GM12878 (cell line): Measurements from ENCODE around the gene EHBP1L1. TPM values are rescaled to one million over a fixed set of nuclear protein-coding genes. Genes with fewer than 3 reads are reported as not detected.

Experiments
- ATAC-seq: fragments of 200-7000 bp; cut with Tn5 transposase; 3 replicates; pipeline ENCODE4 v1.9.1; 2020; ENCODE audit warnings: mild to moderate bottlenecking, moderate library complexity
- BruUV-seq: library from RNA; stranded (reverse); fragments of 400-500 nt; replicated peaks from 2 replicates; lab custom pipeline; 2021; lab: Mats Ljungman, UMichigan
- CTCF ChIA-PET: fragments of 300-600 bp; sonication (Branson Sonifier 250); formaldehyde crosslinking; extraction: SDS; loops from one replicate; lab custom pipeline; 2021; ENCODE audit warnings: inconsistent platforms; lab: Yijun Ruan, JAX
- POLR2A ChIA-PET: fragments of 350-600 bp; formaldehyde crosslinking; extraction: SDS; loops from one replicate; lab custom pipeline; 2021; ENCODE audit warnings: inconsistent platforms; lab: Charles Lee
- RAD21 ChIA-PET: fragments of 300-600 bp; sonication (Branson Sonifier 250); formaldehyde crosslinking; loops from one replicate; lab custom pipeline; 2023; ENCODE audit warnings: antibody characterized with exemption; ENCODE audit not compliant: unreplicated experiment; lab: Charles Lee
- SMC1A ChIA-PET: fragments of 300-600 bp; sonication (Branson Sonifier 250); formaldehyde crosslinking; loops from one replicate; lab custom pipeline; 2023; ENCODE audit not compliant: unreplicated experiment, uncharacterized antibody; lab: Charles Lee
- DNase-seq: peaks from one replicate; pipeline ENCODE4 v3.0.0-alpha.2; 2011; ENCODE audit warnings: low read depth, low spot score
- FAIRE-seq: peaks from 3 replicates; lab custom pipeline; 2011; peaks lifted over from hg19 to GRCh38; lab: Jason Lieb, UNC
- H2AFZ ChIP-seq: 2 replicates; pipeline ENCODE4 v1.6.0; 2011; ENCODE audit warnings: low read depth, low read length, control low read depth; ENCODE audit not compliant: control insufficient read depth
- H3K27ac ChIP-seq: 2 replicates; pipeline ENCODE4 v1.5.1; 2011; ENCODE audit warnings: control low read depth; ENCODE audit not compliant: control insufficient read depth, insufficient read depth
- H3K27me3 ChIP-seq, 2 experiments: replicated peaks in 1 of 2; 2 replicates each; pipeline versions ENCODE4 v1.6.0 to v1.6.1; 2011; ENCODE audit warnings: low read length in 1 of 2; ENCODE audit not compliant: control insufficient read depth in 2 of 2, insufficient read depth in 2 of 2
- H3K36me3 ChIP-seq, 2 experiments: 2 replicates each; pipeline ENCODE4 v1.5.1; 2011; ENCODE audit warnings: low read length in 1 of 2; ENCODE audit not compliant: control insufficient read depth in 2 of 2, insufficient read depth in 2 of 2
- H3K4me1 ChIP-seq: 2 replicates; pipeline ENCODE4 v1.6.1; 2011; ENCODE audit warnings: mild to moderate bottlenecking, low read length, moderate library complexity, mixed read lengths; ENCODE audit not compliant: control insufficient read depth, insufficient read depth
- H3K4me2 ChIP-seq: 2 replicates; pipeline ENCODE4 v1.6.0; 2011; ENCODE audit warnings: control low read depth; ENCODE audit not compliant: control insufficient read depth, insufficient read depth
- H3K4me3 ChIP-seq: fragments of 200-600 bp; sonication (generic); 2 replicates; pipeline ENCODE4 v1.5.1; 2016
- H3K79me2 ChIP-seq: 2 replicates; pipeline ENCODE4 v1.6.0; 2011; ENCODE audit warnings: low read length; ENCODE audit not compliant: control insufficient read depth, insufficient read depth
- H3K9ac ChIP-seq: 2 replicates; pipeline ENCODE4 v1.8.0; 2011; ENCODE audit warnings: low read length, control low read depth, mixed read lengths; ENCODE audit not compliant: control insufficient read depth, insufficient read depth
- H3K9me3 ChIP-seq: replicated peaks from 3 replicates; pipeline ENCODE4 v1.5.1; 2011; ENCODE audit warnings: mild to moderate bottlenecking, low read length; ENCODE audit not compliant: control insufficient read depth, insufficient read depth
- H4K20me1 ChIP-seq: 2 replicates; pipeline ENCODE4 v1.6.0; 2011; ENCODE audit not compliant: control insufficient read depth, insufficient read depth
- ATF7 ChIP-seq: fragments of 450-650 bp; IDR thresholded peaks from 2 replicates; pipeline ENCODE4 v1.6.1; 2016; ENCODE audit warnings: low read depth, mild to moderate bottlenecking
- FOXM1 ChIP-seq: IDR thresholded peaks from 2 replicates; pipeline ENCODE4 v1.6.1; 2012; ENCODE audit warnings: low read depth, mild to moderate bottlenecking, inconsistent platforms, low read length, moderate library complexity
- JUNB ChIP-seq: IDR thresholded peaks from 2 replicates; pipeline ENCODE4 v1.6.1; 2016; ENCODE audit warnings: antibody characterized with exemption, mild to moderate bottlenecking
- LARP7 ChIP-seq: fragments of 450-650 bp; IDR thresholded peaks from 2 replicates; pipeline ENCODE4 v1.6.1; 2017; ENCODE audit warnings: mild to moderate bottlenecking
- NBN ChIP-seq: fragments of 450-650 bp; IDR thresholded peaks from 2 replicates; pipeline ENCODE4 v1.6.1; 2016
- NFXL1 ChIP-seq: fragments of 450-650 bp; IDR thresholded peaks from 2 replicates; pipeline ENCODE4 v1.6.1; 2017; ENCODE audit warnings: antibody characterized with exemption, mild to moderate bottlenecking, borderline replicate concordance
- RELA ChIP-seq: fragments of 450-650 bp; IDR thresholded peaks from 2 replicates; pipeline ENCODE4 v1.8.0; 2014; ENCODE audit warnings: borderline replicate concordance; ENCODE audit not compliant: partially characterized antibody
- STAT3 ChIP-seq: IDR thresholded peaks from 2 replicates; pipeline ENCODE4 v1.6.1; 2011; ENCODE audit warnings: low read depth, low read length, improper control_type of control experiment
- TCF7 ChIP-seq: IDR thresholded peaks from 2 replicates; pipeline ENCODE4 v1.6.1; 2014; ENCODE audit warnings: antibody characterized with exemption, borderline replicate concordance
- WRNIP1 ChIP-seq: IDR thresholded peaks from 2 replicates; pipeline ENCODE4 v1.6.1; 2011; ENCODE audit warnings: low read depth, low read length, improper control_type of control experiment, borderline replicate concordance
- ZBTB11 ChIP-seq: fragments of 450-650 bp; formaldehyde crosslinking; IDR thresholded peaks from 2 replicates; pipeline ENCODE4 v1.5.0; 2022; ENCODE audit warnings: mild to moderate bottlenecking, missing genetic modification characterization
- ZNF622 ChIP-seq: fragments of 450-650 bp; IDR thresholded peaks from 2 replicates; pipeline ENCODE4 v1.6.1; 2017; ENCODE audit warnings: mild to moderate bottlenecking, inconsistent platforms
- ZNF687 ChIP-seq: fragments of 450-650 bp; IDR thresholded peaks from 2 replicates; pipeline ENCODE4 v1.6.1; 2017; ENCODE audit warnings: mild to moderate bottlenecking, moderate library complexity
- ZZZ3 ChIP-seq: IDR thresholded peaks from 2 replicates; pipeline ENCODE4 v1.6.1; 2011; ENCODE audit warnings: low read depth; ENCODE audit not compliant: control insufficient read depth, insufficient read length
- WGBS: methylation state at CpG from one replicate; pipeline ENCODE4 v1.1.6; 2016; ENCODE audit warnings: low lambda C conversion rate; ENCODE audit not compliant: insufficient replicate concordance, insufficient coverage; ENCODE audit errors: missing lambda C conversion rate; 5-methylcytosine and 5-hydroxymethylcytosine counted together
- in situ Hi-C: fragments of 300-500 bp; cut with MboI; formaldehyde crosslinking; loops from 9 replicates; pipeline ENCODE4 v1.14.3; 2018; ENCODE audit warnings: mixed read lengths
- intact Hi-C: fragments of 100-400 bp; cut with micrococcal nuclease; formaldehyde crosslinking; loops from one replicate; pipeline ENCODE4 v1.14.2; 2022; ENCODE audit not compliant: unreplicated experiment
- polyA plus RNA-seq, 11 experiments: library from polyadenylated mRNA; depleted of rRNA in 4 of 11; unstranded in 6 of 11; stranded (reverse) in 5 of 11; fragments of >200 nt; fragmentation: Nextera tagmentation in 4 of 11; fragmentation: Illumina TruSeq in 1 of 11; extraction: Ambion mirVana in 4 of 11; extraction: Trizol in 1 of 11; gene quantifications; 1 replicate in 1 of 11; 2 replicates in 10 of 11; pipeline versions ENCODE4 v1.2.1 to v1.2.3, GENCODE V29; 2011 to 2016; ENCODE audit warnings: inconsistent platforms in 2 of 11, missing spikeins in 2 of 11, low read depth in 1 of 11
- total RNA-seq, 4 experiments: library from RNA; depleted of rRNA in 3 of 4; stranded (reverse); fragments of >200 nt in 3 of 4; fragmentation: Illumina TruSeq in 1 of 4; extraction: Trizol in 1 of 4; gene quantifications; 2 replicates each; pipeline versions ENCODE4 v1.2.1 to v1.2.3, GENCODE V29; 2013 to 2021

Gene EHBP1L1
- total and polyA plus RNA-seq, 10 of the 15 experiments (the other 5 are each of a cell fraction or from before 2014, with no cell fraction given) = 0.06 to 99.4 (median 32.7) TPM

DNA sequence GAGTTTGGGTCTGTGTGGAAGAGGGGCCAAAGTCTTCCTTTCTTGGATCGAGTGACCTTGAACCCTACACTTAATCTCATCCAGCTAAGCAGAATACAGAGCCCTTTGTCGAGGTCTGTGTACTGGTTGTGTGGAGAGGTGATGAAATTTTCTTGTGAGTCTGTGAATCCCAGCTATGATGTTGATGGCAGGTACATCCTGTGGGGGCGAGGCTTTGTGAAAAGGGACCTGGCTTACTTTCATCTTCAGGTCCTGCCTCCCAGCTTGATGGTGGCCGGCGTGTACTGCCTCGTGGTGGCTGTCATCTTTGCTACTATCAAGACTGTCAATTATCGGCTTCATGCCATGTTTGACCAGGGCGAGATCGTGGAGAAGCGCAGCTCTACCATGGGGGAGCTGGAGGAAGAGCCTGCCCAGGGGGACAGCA, 40.7 kb downstream of the EHBP1L1 start:
- no TSS peak for BruUV-seq
- TF ChIP-seq ATF7 (no peak), ZNF687 (no peak), FOXM1 (no peak), RELA (no peak), NBN (no peak), NFXL1 (no peak), LARP7 (no peak), STAT3 (no peak), JUNB (no peak), WRNIP1 (no peak), TCF7 (no peak), ZBTB11 (CRISPR knock-in tag) (no peak), ZZZ3 (no peak), ZNF622 (no peak)
- Histone ChIP-seq H3K4me1 (peaks cover 24% of the 10 kb centered on the region), H3K27ac (peak overlapping the region; percentile 60), H3K36me3 (peaks cover 17 to 21% of the 10 kb centered on the region in 2 experiments; a peak in 3 of 4 replicates), H3K4me2 (peak overlapping the region; percentile 94), H2AFZ (no peak overlapping the region), H3K4me3 (peak overlapping the region; percentile 100), H3K79me2 (peaks cover 67% of the 10 kb centered on the region), H3K9ac (peak overlapping the region; percentile 68), H3K9me3 (no peaks in the 10 kb centered on the region), H3K27me3 (no peaks in the 10 kb centered on the region), H4K20me1 (no peaks in the 10 kb centered on the region; the same call in 1 of the 2 replicates)
- ChIA-PET POLR2A (interaction anchor here (0.5 to 5.0 kb wide), 7 partner anchors 22 to 327 kb away, joined by 3 to 34 read pairs (median 3); partner anchors contain the start of genes C11orf68, EHBP1L1 and SIPA1), RAD21 (interaction anchor here (0.6 to 1.4 kb wide), 2 partner anchors 27 to 95 kb away, joined by 3 read pairs; partner anchors contain the start of gene KAT5), CTCF (interaction anchor here (1.2 to 2.9 kb wide), 5 partner anchors 9 to 44 kb away, joined by 3 to 25 read pairs (median 6); partner anchors contain the start of genes FAM89B, SIPA1 and ZNRD2), SMC1A (interaction anchor here (0.6 to 1.5 kb wide), 3 partner anchors 10 to 44 kb away, joined by 4 to 6 read pairs (median 4); partner anchors contain the start of genes FAM89B and SIPA1)
- in situ Hi-C loops = no loop called here
- intact Hi-C loops = no loop called here
- DNase-seq (no peak), ATAC-seq (no peak), FAIRE-seq (no peak)
- whole genome bisulfite sequencing = 43% methylated on average over 10 of the region's 10 CpGs
